Left colon (tissue), 2 donors: Measurements from ENCODE around the gene ATXN7. TPM values are rescaled to one million over a fixed set of nuclear protein-coding genes. Genes with fewer than 3 reads are reported as not detected.

ENCODE experiments used
- ATAC-seq: fragments of 200-7000 bp; cut with Tn5 transposase; one replicate; pipeline ENCODE4 v1.9.1; 2020; ENCODE audit warnings: mild to moderate bottlenecking, moderate library complexity
- DNase-seq, 2 donors: peaks; one replicate each; pipeline ENCODE4 v3.0.0-alpha.2; 2020
- intact Hi-C, 2 donors: fragments of 100-400 bp; cut with DNase I in 1 of 2; cut with micrococcal nuclease in 1 of 2; formaldehyde crosslinking; loops; one replicate each; pipeline versions ENCODE4 v1.11.2 to v1.14.0; 2022; cut with DNase I, micrococcal nuclease
- total RNA-seq, 2 donors: library from RNA; stranded (reverse); fragmentation: NEBNext Ultra II Directional; extraction: Animal tissue kit (Norgen Biotek cat#: 25700); gene quantifications; one replicate each; pipeline ENCODE4 v1.2.1, GENCODE V29; 2021
- donor health status: DM: no; HTN: no; CAD: no.
- donor health status: DM: yes; HTN: yes; CAD: no.

ATXN7 gene
- total RNA-seq, 2 donors from 2014 or later: 32.4 to 45.9 TPM

DNA sequence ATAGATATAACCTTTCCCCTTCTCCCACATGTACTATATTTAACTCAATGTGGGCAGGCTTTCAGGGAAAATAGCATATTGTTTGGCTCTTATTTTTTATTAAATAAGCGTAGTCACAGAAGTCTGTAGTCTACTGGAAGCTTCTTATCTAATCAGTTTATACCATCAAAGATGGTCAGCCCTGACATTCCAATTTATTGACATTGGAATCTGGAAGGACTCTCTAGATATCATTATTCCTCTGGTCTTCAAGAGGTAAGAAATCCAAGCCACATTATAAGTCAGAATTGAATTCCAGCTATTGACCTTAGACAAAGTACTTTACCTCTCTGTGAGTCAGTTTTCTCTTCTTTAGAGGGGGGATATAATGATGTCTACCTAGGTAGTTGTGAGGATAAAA, 87.0 kb downstream of the ATXN7 start:
- no peak for ATAC-seq
- intact Hi-C loops: no loop called here
- DNase-seq: no peak

DNA sequence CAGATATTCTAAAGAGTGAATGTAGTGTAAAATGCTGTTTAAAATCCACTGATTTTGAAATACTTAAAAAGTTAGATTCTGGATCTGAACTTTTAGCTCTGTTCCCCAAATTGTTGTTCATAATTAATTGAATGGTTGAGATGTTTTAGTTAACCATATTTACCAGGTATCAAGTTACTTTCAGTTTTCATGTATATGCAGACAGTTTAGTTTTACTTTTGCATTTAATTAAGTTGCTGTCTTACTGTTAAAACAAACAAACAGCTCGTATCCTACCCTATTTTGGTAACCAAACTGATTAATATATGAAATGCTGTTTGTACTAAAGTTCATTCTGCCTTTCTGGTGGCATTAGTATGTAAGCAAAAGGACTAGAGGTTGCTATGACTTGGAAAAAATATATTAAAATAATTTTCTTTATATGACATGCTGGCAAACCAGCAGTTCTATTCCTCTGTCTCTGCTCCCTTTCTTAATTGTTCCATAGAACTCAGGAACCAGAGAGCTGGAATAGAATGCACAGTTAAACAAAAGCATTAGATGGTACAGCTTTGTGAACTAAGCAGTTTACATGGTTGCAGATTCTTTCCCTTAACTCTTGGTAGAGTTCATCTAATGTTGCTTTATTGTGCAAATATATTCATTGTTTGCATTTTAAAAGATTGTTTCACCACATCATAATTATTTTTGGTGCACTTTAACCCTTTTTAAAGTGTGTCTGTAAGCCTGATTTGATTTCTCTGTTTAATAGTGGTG, 88.0 kb downstream of the ATXN7 start:
- DNase-seq: no peak
- intact Hi-C loops: no loop called here
- ATAC-seq: no peak

DNA sequence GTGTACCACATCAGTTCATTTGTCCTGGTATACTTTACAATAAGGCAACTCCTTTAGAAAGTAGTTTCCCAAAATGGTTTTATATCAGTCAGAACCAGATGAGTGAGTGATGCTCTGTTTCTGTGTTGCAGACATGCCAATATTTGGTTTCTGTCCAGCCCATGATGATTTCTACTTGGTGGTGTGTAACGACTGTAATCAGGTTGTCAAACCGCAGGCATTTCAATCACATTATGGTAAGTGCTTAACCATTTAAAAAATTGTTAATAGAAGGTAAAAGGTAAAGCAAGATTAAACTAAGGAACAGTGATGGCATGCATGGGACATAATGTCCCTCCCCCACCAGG, 88.6 kb downstream of the ATXN7 start:
- intact Hi-C loops: no loop called here
- DNase-seq: no peak
- ATAC-seq: no peak

DNA sequence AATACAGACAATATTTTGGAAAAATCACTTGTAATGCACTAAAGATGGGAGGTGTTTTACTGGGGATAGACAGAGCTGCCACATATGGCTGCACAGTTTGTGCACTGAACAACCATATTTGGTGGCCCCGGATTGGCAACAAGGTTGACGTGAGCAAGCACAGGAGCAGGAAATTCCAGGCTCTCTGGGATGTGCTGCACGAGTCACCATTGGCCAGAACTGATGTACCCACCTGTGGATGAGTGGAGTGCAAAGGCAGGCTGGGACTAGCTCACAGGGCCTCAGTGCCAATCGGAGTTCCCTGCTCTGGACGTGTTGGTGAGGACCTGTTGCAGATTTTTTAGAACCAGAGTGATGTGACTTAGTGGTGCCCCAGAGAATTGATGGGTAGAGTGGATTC, 90.5 kb downstream of the ATXN7 start:
- no peak for ATAC-seq
- DNase-seq: no peak
- intact Hi-C loops: no loop called here

DNA sequence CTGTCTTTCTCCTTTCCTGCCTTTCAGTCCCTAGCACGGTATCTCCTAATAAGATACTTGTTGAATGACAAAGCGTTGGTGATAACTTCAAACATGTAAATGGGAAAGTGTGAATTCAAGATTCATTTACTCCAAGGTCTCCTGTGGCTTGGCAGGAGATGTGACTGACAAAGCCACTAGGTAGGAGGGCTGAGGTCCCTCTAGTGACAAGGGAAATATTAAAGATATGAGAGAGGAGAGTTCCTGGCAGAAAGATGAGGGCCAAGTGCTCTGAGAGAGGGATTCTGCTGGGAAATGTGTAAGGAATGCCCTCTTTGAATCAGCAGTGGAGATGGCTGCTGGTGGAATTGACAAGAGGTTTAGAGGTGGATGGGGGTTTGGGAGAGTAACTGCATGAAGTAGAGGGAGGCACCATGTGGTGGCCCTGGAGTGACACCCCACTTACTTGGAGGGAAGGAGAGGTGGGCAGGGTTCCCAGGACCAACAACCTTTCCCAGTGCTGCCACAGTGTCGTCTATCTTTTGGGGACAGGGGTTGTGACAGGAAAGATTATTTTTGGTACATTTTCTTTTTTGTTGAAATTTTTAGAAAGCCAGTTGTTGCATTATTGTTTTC, 91.5 kb downstream of the ATXN7 start:
- intact Hi-C loops: no loop called here
- ATAC-seq (peak; percentile 19), DNase-seq (no peak)

DNA sequence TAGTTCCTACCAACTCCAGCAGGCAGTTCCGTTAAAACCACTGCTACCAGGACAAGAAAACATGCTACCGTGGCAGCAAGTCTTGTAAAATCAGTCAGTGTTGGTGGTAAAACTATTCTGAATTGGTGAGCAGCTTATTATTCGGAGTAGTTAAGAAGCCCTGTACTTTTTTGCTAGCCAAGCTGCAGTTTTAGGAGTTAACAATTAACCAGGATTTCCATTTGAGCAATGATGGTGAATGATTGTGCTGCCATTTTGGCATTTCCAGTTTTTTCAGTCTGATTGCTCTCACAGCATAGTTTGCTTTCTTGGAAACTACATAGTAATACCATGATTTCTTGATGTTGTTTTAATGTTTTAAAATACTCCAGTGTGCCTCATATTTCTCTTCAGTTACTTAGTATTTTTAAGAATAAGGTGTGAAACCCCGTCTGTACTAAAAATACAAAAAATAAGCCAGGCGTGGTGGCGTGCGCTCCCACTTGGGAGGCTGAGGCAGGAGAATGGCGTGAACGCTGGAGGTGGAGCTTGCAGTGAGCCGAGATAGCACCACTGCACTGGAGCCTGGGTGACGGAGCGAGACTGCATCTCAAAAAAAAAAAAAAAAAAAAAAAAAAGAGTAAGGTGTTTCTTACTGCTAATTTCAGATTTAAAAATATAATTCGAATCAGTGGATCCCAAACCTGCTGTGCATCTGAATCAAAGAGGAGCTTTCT, 92.3 kb downstream of the ATXN7 start:
- intact Hi-C loops: no loop called here
- no peak for DNase-seq
- ATAC-seq: peak; percentile 20

DNA sequence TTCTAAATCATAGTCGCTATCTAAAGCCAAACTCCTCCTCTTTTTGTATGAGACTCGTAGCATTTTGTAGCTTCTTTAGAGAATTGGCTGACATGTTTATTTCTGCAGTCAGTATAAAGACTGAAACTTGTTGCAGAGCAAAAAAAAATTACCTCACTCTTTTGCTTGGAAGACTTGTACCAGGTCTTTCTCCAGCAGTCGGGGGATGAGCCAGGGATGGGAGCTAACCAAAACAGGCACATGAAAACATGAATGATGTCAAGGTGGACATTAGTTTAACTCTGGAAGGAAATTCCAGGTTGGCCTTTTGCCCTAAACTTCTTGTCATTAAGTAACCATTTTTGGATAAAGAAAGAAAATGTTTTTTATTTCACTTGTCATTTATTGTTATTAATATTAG, 95.5 kb downstream of the ATXN7 start:
- DNase-seq (no peak), ATAC-seq (no peak)
- intact Hi-C loops: no loop called here

DNA sequence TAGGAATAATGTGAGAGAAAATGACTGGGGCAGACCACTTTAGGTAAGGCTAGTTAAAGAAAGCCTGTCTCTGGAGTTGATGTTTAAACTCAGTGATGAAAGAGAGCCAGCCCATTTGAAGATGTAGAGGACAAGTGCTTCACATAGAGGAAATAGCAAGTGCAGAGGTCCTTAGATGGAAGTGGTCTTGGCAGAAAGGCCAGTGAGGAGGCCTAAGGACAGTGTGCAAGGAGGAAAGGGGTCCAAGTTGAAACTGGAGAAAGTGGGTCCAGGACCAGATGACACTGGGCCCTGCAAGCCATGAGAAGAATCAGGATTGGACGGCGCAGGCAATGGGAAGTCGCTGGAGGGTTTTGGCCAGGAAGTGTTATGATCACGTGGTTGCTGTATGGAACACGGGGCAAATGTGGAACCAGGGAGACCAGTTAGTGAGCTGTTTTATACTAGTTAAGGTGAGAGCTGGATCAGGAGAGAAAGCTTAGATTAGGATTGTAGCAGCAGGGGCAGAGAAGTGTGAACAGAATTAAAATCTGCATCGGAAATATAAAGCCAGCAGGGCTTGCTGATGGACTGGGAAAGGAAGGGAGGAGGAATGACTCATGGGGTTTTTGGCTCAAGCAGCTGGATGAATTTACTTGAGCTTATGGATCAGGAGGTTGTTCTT, 96.5 kb downstream of the ATXN7 start:
- intact Hi-C loops: no loop called here
- peak in 1 of 2 donors; percentile 29 for DNase-seq
- peak; percentile 45 for ATAC-seq

DNA sequence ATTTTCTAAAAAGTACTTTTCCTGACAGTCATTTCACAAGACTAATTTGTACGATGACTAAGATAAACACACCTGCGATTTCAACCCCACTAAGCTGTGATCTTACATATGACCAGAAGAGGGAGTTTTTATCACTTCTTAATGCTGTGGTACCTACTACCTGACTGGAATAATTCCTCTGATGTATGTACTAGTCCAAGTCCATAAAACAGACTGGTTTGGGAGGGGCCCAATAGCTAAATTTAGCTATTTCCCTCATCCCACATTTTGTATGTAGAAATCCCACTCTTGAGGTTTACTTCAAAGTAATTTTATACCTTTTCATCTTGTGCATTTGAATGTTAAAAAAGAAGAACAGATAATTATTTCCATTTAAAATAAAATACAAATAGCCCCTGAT, 98.2 kb downstream of the ATXN7 start:
- intact Hi-C loops: no loop called here
- ATAC-seq: peak; percentile 81

DNA sequence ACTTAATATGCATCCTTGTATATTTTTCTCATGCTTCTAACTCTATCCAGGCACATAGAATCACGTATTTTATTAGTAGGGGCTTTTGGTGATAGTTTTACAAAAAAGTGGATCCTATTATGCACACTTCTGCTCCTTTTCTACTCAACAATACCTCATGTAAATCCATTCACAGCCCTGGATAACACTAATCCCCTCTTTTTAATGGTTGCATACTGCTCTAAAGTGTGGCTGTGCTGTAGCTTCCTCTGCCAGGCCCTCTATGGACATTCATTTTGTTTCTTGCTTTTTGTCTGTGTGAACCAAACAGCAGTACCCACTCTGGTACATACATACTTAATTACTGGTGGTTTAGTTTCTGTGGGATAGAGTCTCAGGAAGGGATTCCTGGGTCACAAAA, 99.8 kb downstream of the ATXN7 start:
- ATAC-seq: no peak
- intact Hi-C loops: no loop called here
- no peak for DNase-seq

More for the DNA sequence above, 98.2 kb downstream of the ATXN7 start:
- DNase-seq: no peak

DNA sequence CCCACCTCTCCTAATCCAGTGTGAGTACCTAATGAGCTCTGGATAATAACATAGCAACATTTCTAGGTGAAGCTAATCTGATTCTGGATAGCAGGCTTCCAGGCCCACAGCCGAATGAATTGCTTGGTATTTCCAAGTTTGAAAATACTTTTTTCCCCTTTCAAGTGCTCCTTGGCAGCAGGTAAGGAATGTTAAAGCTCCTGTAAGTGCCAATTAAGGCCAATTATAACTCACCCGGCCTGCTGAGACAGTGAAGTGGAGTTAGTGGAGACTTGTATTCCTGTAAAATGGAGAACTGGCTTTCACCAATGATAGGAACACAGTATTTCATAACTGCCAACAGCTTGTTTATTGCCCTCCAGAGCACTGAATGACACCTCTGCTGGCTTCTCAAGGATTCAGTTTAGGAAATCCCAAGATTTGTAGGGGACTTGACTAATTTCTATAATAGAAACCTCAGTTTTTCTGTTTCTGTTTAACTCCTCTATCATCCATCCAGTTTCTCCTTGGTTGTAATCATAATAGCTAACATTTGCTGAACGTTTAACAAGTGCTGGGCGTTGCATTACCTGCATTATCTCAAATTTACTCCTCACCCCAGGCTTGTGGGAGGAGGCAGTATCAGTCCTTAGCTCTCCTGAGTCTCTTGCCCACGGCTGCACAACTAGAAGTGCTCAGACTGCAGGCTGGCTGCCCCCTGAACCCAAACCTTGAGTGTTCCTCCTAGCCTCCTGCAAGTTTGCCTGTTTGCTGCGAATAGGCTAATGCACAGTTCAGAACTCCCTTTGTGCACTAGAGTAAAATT, 101.2 kb downstream of the ATXN7 start:
- DNase-seq (no peak), ATAC-seq (peak; percentile 26)
- intact Hi-C loops: no loop called here

DNA sequence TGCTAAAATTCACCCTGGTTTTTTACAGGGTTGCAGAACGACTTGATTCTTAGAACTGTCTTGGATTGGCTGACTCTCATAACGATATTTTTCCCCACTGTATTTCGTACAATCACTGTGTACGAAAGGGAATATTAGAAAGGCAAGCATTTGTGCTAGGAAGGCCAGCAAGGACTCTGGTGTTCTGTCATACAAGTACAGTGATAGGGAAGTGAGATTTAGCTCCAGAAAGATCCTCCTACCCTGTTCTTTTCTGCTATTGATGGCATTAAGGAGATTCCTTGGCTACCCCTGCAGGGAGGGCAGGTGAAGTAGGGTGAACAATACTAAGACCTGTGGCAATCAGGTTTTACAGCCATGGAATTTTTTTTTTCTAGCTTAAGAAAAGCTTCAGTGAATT, 102.3 kb downstream of the ATXN7 start:
- intact Hi-C loops: no loop called here
- no peak for DNase-seq
- no peak for ATAC-seq

DNA sequence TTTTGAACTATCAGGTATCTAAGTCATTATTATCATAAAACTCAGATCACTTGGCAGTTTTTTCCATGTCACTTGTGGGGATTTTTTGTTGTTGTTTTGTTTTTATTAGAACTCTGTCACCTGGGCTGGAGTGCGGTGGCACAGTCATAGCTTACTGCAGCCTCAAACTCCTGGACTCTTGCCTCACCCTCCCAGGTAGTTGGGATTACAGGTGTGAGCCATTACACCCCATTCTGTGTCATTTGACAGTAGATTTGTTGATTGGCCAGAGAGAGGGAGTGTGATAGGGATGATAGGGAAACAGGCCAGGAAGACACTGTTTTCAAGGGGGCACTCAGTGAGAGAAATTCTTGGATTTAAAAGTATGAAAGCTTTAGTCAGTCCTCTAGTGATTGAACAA, 103.2 kb downstream of the ATXN7 start:
- DNase-seq: peak in 1 of 2 donors; percentile 32
- intact Hi-C loops: no loop called here
- peak; percentile 57 for ATAC-seq

DNA sequence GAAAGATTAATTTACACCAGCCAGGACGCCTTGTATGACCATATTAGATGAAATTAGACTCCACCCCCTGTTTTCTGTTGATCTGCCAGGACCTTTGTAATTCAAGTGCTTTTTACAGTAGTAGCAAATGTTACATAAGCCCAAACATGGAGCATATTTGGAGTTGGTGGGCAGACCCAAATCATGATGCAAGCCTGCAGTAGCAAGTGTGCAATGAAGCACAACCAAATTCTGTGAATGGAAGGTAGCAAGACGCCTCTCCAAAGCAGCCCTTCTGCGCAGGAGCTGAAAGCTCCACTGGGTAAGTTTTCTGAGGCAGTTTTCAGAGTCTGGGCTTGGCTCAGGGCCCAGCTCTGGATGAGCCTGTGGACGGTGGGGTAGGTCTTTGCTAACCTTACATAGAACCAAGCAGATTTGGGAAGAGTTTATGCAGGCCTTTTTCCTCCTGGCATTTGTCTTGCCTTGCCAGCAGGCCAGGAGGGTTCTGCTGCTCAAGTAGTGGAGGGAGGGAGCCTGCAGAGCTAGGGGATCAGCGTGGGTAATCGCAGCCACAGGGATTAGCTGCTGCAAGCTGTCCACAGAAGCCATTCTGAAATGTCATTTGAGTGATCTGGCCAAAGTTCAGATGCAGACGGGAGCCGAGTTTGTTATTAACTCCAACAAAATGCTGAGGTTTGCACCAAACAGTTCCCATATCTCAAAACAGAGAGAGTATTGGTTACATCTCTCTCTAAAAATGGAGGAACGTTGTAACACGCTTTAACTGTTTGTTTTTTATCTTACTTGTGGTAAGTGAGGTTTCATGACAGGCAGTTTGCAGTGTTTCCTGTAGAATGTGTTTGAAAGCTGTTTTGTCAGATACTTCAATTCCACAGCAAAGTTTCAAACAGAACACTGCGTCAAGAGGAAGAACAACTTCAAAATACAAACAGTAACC, 104.3 kb downstream of the ATXN7 start:
- ATAC-seq: peak; percentile 64
- intact Hi-C loops: no loop called here
- DNase-seq: peak; percentile 58 to 71

DNA sequence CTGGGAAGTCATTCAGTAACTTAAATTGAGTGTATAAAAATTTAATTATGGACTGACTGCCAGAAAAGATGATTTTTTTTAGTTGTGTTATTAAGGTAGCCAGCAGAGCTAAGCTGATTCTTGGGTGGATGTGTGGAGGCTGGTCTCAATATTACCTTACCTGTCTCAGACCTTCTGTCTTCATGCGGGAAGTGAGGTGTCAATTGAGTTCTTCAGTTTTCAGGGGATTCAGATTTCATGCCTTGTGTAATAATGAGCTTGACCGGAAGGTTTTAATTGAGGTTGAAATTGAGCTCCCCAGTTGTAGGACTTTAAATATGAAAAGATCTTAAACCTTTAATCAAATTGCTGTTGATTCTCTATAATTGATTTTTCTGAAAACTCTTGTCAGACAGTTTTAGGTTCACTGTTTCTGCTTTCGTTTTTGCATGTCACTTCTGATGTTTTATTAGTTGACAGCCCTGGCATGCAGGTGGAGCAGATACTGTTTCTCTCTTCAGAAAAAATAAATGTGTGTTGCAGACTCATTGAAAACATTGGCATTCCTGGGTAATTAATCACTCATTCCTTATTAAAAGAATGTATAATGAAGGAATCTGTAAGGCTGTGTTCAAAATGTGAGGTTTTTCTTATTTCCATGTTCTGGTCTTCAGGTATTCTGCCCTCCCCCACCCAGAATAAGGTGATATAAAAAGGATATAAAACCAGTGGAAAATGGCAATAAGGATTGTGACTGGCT, 105.1 kb downstream of the ATXN7 start:
- DNase-seq: no peak
- intact Hi-C loops: no loop called here
- peak; percentile 56 for ATAC-seq

DNA sequence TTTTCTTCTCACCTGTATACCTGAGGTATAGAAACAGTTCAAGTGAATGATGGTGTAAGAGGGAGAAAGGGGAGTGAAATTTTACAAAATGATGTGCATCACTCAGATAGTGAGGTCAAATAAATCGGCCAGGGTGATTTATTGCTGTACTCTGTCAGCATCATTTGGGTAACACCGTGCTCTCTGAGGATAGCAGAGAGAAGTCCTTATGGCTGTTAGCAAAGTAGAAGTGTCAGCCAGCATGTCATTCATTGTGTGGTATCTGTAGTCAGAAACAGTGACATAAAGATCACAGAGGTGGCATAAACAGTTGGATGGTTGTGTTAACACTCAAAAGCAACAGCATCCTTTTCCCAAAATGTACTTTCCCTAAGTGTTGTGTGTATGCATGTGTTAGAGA, 106.2 kb downstream of the ATXN7 start:
- ATAC-seq (no peak), DNase-seq (no peak)
- intact Hi-C loops: no loop called here
